ENCODE data around the gene EFCAB7. TPM values are rescaled to one million over a fixed set of nuclear protein-coding genes. Genes with fewer than 3 reads are reported as not detected.
A peak's percentile ranks its signal among the peaks of the same experiment; 100 is the strongest.

Gene EFCAB7
- total and polyA plus RNA-seq, 2 of the 13 experiments (the other 11 are each of a cell fraction or from before 2014, with no cell fraction given) = 1.7 to 5.4 TPM

GRCh38 chr1:63592536-63593302 is 69.4 kb downstream of the EFCAB7 start (continued):
- TF ChIP-seq, protein P1, sequence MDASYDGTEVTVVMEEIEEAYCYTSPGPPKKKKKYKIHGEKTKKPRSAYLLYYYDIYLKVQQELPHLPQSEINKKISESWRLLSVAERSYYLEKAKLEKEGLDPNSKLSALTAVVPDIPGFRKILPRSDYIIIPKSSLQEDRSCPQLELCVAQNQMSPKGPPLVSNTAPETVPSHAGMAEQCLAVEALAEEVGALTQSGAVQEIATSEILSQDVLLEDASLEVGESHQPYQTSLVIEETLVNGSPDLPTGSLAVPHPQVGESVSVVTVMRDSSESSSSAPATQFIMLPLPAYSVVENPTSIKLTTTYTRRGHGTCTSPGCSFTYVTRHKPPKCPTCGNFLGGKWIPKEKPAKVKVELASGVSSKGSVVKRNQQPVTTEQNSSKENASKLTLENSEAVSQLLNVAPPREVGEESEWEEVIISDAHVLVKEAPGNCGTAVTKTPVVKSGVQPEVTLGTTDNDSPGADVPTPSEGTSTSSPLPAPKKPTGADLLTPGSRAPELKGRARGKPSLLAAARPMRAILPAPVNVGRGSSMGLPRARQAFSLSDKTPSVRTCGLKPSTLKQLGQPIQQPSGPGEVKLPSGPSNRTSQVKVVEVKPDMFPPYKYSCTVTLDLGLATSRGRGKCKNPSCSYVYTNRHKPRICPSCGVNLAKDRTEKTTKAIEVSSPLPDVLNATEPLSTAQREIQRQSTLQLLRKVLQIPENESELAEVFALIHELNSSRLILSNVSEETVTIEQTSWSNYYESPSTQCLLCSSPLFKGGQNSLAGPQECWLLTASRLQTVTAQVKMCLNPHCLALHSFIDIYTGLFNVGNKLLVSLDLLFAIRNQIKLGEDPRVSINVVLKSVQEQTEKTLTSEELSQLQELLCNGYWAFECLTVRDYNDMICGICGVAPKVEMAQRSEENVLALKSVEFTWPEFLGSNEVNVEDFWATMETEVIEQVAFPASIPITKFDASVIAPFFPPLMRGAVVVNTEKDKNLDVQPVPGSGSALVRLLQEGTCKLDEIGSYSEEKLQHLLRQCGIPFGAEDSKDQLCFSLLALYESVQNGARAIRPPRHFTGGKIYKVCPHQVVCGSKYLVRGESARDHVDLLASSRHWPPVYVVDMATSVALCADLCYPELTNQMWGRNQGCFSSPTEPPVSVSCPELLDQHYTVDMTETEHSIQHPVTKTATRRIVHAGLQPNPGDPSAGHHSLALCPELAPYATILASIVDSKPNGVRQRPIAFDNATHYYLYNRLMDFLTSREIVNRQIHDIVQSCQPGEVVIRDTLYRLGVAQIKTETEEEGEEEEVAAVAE (CRISPR knock-in tag; IDR thresholded peaks at IDR 0.05; ENCODE audit: borderline replicate concordance) = no peak
- TF ChIP-seq ZNF441 (CRISPR knock-in tag; IDR thresholded peaks at IDR 0.05; ENCODE audit: borderline replicate concordance) (no peak), ZBTB20 (CRISPR knock-in tag; IDR thresholded peaks at IDR 0.05; ENCODE audit: borderline replicate concordance, low read depth) (0 out of 2 replicates have a peak, but pooled peaks have one; percentile 75), ZNF788 (CRISPR knock-in tag; IDR thresholded peaks at IDR 0.05; ENCODE audit: borderline replicate concordance) (no peak), CTCF (CRISPR knock-in tag; IDR thresholded peaks at IDR 0.05) (no peak), ZBTB49 (CRISPR knock-in tag; IDR thresholded peaks at IDR 0.05; ENCODE audit: borderline replicate concordance) (no peak), STAG1 (CRISPR knock-in tag; IDR thresholded peaks at IDR 0.05) (no peak), ZNF296 (CRISPR knock-in tag; conservative IDR thresholded peaks at IDR 0.05) (no peak), SKI (IDR thresholded peaks at IDR 0.05; ENCODE audit: partially characterized antibody) (no peak), KDM4B (CRISPR knock-in tag; IDR thresholded peaks at IDR 0.05) (no peak), ZSCAN9 (CRISPR knock-in tag; IDR thresholded peaks at IDR 0.05; ENCODE audit: borderline replicate concordance) (no peak), RORA (CRISPR knock-in tag; IDR thresholded peaks at IDR 0.05) (no peak)
- TF ChIP-seq, protein P2, sequence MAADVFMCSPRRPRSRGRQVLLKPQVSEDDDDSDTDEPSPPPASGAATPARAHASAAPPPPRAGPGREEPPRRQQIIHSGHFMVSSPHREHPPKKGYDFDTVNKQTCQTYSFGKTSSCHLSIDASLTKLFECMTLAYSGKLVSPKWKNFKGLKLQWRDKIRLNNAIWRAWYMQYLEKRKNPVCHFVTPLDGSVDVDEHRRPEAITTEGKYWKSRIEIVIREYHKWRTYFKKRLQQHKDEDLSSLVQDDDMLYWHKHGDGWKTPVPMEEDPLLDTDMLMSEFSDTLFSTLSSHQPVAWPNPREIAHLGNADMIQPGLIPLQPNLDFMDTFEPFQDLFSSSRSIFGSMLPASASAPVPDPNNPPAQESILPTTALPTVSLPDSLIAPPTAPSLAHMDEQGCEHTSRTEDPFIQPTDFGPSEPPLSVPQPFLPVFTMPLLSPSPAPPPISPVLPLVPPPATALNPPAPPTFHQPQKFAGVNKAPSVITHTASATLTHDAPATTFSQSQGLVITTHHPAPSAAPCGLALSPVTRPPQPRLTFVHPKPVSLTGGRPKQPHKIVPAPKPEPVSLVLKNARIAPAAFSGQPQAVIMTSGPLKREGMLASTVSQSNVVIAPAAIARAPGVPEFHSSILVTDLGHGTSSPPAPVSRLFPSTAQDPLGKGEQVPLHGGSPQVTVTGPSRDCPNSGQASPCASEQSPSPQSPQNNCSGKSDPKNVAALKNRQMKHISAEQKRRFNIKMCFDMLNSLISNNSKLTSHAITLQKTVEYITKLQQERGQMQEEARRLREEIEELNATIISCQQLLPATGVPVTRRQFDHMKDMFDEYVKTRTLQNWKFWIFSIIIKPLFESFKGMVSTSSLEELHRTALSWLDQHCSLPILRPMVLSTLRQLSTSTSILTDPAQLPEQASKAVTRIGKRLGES (CRISPR knock-in tag; IDR thresholded peaks at IDR 0.05; ENCODE audit: borderline replicate concordance) = no peak
- TF ChIP-seq, protein P3, sequence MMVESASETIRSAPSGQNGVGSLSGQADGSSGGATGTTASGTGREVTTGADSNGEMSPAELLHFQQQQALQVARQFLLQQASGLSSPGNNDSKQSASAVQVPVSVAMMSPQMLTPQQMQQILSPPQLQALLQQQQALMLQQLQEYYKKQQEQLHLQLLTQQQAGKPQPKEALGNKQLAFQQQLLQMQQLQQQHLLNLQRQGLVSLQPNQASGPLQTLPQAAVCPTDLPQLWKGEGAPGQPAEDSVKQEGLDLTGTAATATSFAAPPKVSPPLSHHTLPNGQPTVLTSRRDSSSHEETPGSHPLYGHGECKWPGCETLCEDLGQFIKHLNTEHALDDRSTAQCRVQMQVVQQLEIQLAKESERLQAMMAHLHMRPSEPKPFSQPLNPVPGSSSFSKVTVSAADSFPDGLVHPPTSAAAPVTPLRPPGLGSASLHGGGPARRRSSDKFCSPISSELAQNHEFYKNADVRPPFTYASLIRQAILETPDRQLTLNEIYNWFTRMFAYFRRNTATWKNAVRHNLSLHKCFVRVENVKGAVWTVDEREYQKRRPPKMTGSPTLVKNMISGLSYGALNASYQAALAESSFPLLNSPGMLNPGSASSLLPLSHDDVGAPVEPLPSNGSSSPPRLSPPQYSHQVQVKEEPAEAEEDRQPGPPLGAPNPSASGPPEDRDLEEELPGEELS (CRISPR knock-in tag; IDR thresholded peaks at IDR 0.05) = peak; percentile 50; the same call in 1 of the 2 replicates
